K562 (cell line): ENCODE measurements around the gene MRGPRD. TPM values are rescaled to one million over a fixed set of nuclear protein-coding genes. Genes with fewer than 3 reads are reported as not detected.

ENCODE experiments used
- ATAC-seq: fragments of 200-7000 bp; cut with Tn5 transposase; 3 replicates; pipeline ENCODE4 v1.9.1; 2020; ENCODE audit warnings: moderate library complexity
- BruUV-seq: library from RNA; stranded (reverse); fragments of 400-500 nt; replicated peaks from 2 replicates; lab custom pipeline; 2021; lab: Mats Ljungman, UMichigan
- CTCF ChIA-PET: fragments of 300-600 bp; formaldehyde crosslinking; extraction: SDS; loops from one replicate; lab custom pipeline; 2021; ENCODE audit warnings: low intra/inter-chr PET ratio; lab: Yijun Ruan, JAX
- POLR2A ChIA-PET: fragments of 300-600, 350-650 bp; sonication (Branson Sonifier 250); formaldehyde crosslinking; extraction: SDS; loops from one replicate; lab custom pipeline; 2021; ENCODE audit warnings: antibody characterized with exemption, inconsistent platforms; lab: Yijun Ruan, JAX
- DNase-seq, 4 experiments: peaks; one replicate each; pipeline versions ENCODE4 v3.0.0 to v3.0.0-alpha.2; 2011 to 2018; ENCODE audit warnings: low spot score in 3 of 4, mixed read lengths in 3 of 4; ENCODE audit errors: extremely low read depth in 1 of 4
- FAIRE-seq: peaks from 2 replicates; lab custom pipeline; 2011; peaks lifted over from hg19 to GRCh38; lab: Jason Lieb, UNC
- H2AFZ ChIP-seq: 2 replicates; pipeline ENCODE4 v1.6.0; 2011; ENCODE audit warnings: low read depth, low read length, control low read depth, inconsistent platforms
- H3K27ac ChIP-seq: fragments of 200-600 bp; 3 replicates; pipeline ENCODE4 v1.8.0; 2011; ENCODE audit warnings: low read depth, mild to moderate bottlenecking, control low read depth, inconsistent platforms, low read length, moderate library complexity, mixed read lengths; ENCODE audit errors: extremely low read depth
- H3K27me3 ChIP-seq, 2 experiments: fragments of 300-600 bp in 1 of 2; 2 replicates in 1 of 2; 3 replicates in 1 of 2; pipeline versions ENCODE4 v1.6.0 to v1.8.0; 2011; ENCODE audit warnings: inconsistent platforms in 2 of 2, low read length in 2 of 2, mild to moderate bottlenecking in 1 of 2, mixed read lengths in 1 of 2, moderate library complexity in 1 of 2; ENCODE audit not compliant: control insufficient read depth in 2 of 2, insufficient read depth in 2 of 2
- H3K36me3 ChIP-seq: fragments of 300-600 bp; 3 replicates; pipeline ENCODE4 v1.8.0; 2011; ENCODE audit warnings: mild to moderate bottlenecking, low read length, inconsistent platforms; ENCODE audit not compliant: control insufficient read depth, insufficient read depth
- H3K4me1 ChIP-seq, 2 experiments: fragments of 200-600 bp in 1 of 2; replicated peaks in 1 of 2; 2 replicates in 1 of 2; 3 replicates in 1 of 2; pipeline versions ENCODE4 v1.5.1 to v1.8.0; 2011; ENCODE audit warnings: inconsistent platforms in 2 of 2, low read length in 2 of 2, mild to moderate bottlenecking in 1 of 2, mixed read lengths in 1 of 2, moderate library complexity in 1 of 2; ENCODE audit not compliant: control insufficient read depth in 2 of 2, insufficient read depth in 2 of 2
- H3K4me2 ChIP-seq: 2 replicates; pipeline ENCODE4 v1.6.1; 2011; ENCODE audit warnings: low read length, control low read depth, inconsistent platforms, mixed read lengths; ENCODE audit not compliant: insufficient read depth
- H3K4me3 ChIP-seq: fragments of 200-600 bp; sonication (generic), shearing (Covaris generic); 2 replicates; pipeline ENCODE4 v1.5.1; 2016; ENCODE audit warnings: control low read depth, inconsistent platforms
- H3K79me2 ChIP-seq: fragments of 200-600 bp; 3 replicates; pipeline ENCODE4 v1.8.0; 2011; ENCODE audit warnings: low read length, inconsistent platforms; ENCODE audit not compliant: control insufficient read depth, insufficient read depth
- H3K9ac ChIP-seq, 2 experiments: 2 replicates each; pipeline versions ENCODE4 v1.6.0 to v1.6.1; 2011; ENCODE audit warnings: low read depth in 2 of 2, low read length in 2 of 2, control low read depth in 1 of 2, inconsistent platforms in 1 of 2, mild to moderate bottlenecking in 1 of 2, mixed read lengths in 1 of 2; ENCODE audit not compliant: insufficient read depth in 1 of 2
- H3K9me1 ChIP-seq: one replicate; pipeline ENCODE4 v1.6.0; 2011; ENCODE audit warnings: inconsistent platforms, mild to moderate bottlenecking, low read length, moderate library complexity; ENCODE audit not compliant: control insufficient read depth, insufficient read depth
- H3K9me3 ChIP-seq: replicated peaks from 2 replicates; pipeline ENCODE4 v1.5.1; 2011; ENCODE audit warnings: low read depth, low read length, inconsistent platforms; ENCODE audit not compliant: control insufficient read depth, insufficient read depth
- H4K20me1 ChIP-seq: replicated peaks from 2 replicates; pipeline ENCODE4 v1.6.1; 2011; ENCODE audit warnings: low read length, inconsistent platforms, mixed read lengths; ENCODE audit not compliant: control insufficient read depth, insufficient read depth
- ETV1 ChIP-seq: fragments of 450-650 bp; conservative IDR thresholded peaks from 2 replicates; pipeline ENCODE4 v1.6.1; 2016; ENCODE audit warnings: missing genetic modification characterization, control low read depth, low read depth, missing compliant biosample characterization
- SRSF3 ChIP-seq: fragments of 200-400 bp; formaldehyde crosslinking; IDR thresholded peaks from 2 replicates; pipeline ENCODE4 v1.6.1; 2016; ENCODE audit warnings: mild to moderate bottlenecking, low read length, moderate library complexity; ENCODE audit not compliant: insufficient read depth
- XRCC3 ChIP-seq: fragments of 450-650 bp; IDR thresholded peaks from 2 replicates; pipeline ENCODE4 v1.6.1; 2017; ENCODE audit warnings: mild to moderate bottlenecking, moderate library complexity
- ZBED1 ChIP-seq: IDR thresholded peaks from 2 replicates; pipeline ENCODE4 v1.6.1; 2014
- ZFX ChIP-seq: sonication (generic); formaldehyde crosslinking; IDR thresholded peaks from 2 replicates; pipeline ENCODE4 v1.8.0; 2022; ENCODE audit warnings: mild to moderate bottlenecking, missing genetic modification reagents, moderate library complexity
- ZNF57 ChIP-seq: fragments of 450-650 bp; formaldehyde crosslinking; IDR thresholded peaks from 2 replicates; pipeline ENCODE4 v1.4.0; 2020; ENCODE audit warnings: mild to moderate bottlenecking, moderate library complexity
- WGBS: fragments of 100-300 bp; shearing (Covaris generic); methylation state at CpG from one replicate; pipeline ENCODE4 v1.1.6; 2016; ENCODE audit warnings: low coverage, mixed read lengths; ENCODE audit not compliant: insufficient coverage; ENCODE audit errors: missing lambda C conversion rate; 5-methylcytosine and 5-hydroxymethylcytosine counted together
- in situ Hi-C: fragments of 300-500 bp; cut with MboI; formaldehyde crosslinking; loops from 4 replicates; pipeline ENCODE4 v1.15.0; 2018; ENCODE audit warnings: inconsistent platforms, mixed read lengths
- intact Hi-C: fragments of 100-400 bp; cut with micrococcal nuclease; formaldehyde crosslinking; loops from 2 replicates; pipeline ENCODE4 v1.14.2; 2022
- polyA plus RNA-seq, 8 experiments: library from polyadenylated mRNA; depleted of rRNA in 4 of 8; stranded (reverse) in 5 of 8; unstranded in 3 of 8; fragments of >200 nt; fragmentation: Nextera tagmentation in 2 of 8; fragmentation: Illumina TruSeq in 1 of 8; extraction: Ambion mirVana in 2 of 8; extraction: Trizol in 1 of 8; gene quantifications; 2 replicates each; pipeline versions ENCODE4 v1.2.1 to v1.2.3, GENCODE V29; 2011 to 2014; ENCODE audit warnings: inconsistent platforms in 1 of 8, missing spikeins in 1 of 8
- total RNA-seq, 7 experiments: library from RNA; depleted of rRNA in 6 of 7; stranded (reverse); fragments of >200 nt in 6 of 7; fragmentation: Illumina TruSeq in 2 of 7; extraction: Trizol in 2 of 7; gene quantifications; 2 replicates each; pipeline versions ENCODE4 v1.2.1 to v1.2.3, GENCODE V29; 2011 to 2021; ENCODE audit warnings: low replicate concordance in 1 of 7
- TF ChIP-seq, protein P1 (sequence below): fragments of 250-450 bp; sonication (Bioruptor Pico); IDR thresholded peaks from 2 replicates; pipeline ENCODE4 v1.8.0; 2021; ENCODE audit warnings: mild to moderate bottlenecking, moderate library complexity
- TF ChIP-seq, protein P2 (sequence below): fragments of 250-450 bp; sonication (Bioruptor Pico); IDR thresholded peaks from 2 replicates; pipeline ENCODE4 v1.4.0; 2020; ENCODE audit warnings: mild to moderate bottlenecking, moderate library complexity
- TF ChIP-seq, protein P3 (sequence below): fragments of 450-650 bp; formaldehyde crosslinking; IDR thresholded peaks from 2 replicates; pipeline ENCODE4 v1.4.0; 2022; ENCODE audit warnings: mild to moderate bottlenecking, moderate library complexity

Gene MRGPRD
- total and polyA plus RNA-seq, 9 of the 15 experiments (the other 6 are each of a cell fraction or from before 2014, with no cell fraction given) = not detected

DNA sequence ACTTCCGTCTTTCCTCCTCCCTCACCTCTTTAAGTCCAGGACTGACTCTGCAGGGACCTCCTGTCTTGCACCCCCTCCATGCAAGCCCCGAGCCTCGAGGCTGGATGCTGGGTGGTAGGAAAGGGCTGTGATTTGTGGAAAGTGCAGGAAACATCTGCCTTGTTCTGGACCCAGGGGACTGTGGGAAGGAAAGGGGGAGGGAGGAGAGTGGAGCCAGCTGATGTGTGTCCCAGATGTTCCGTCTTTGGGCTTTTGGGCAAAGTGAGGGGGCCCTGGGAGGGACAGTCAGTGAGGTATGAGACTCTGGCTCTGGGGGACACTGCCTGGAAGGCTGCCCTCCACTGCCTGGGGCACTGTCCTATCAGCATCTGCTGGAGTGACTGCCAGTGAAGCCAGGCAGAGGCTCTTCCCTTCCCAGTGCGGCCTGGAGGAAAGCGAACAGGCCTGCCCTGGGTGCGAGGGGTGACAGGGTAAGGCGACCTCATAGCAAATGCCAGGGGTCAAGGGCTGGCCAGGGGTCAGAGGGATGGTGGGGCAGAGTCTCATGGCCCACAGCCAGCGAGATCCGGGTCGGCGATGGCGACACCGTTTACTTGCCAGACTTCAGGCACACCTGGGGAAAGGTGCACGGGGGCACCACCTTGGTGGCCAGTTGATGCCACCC, 1.7 kb downstream of the MRGPRD start:
- H2AFZ ChIP-seq = no peak overlapping the region
- H3K27me3 ChIP-seq = peaks cover 25 to 36% of the 10 kb centered on the region in 2 experiments
- WGBS = 3% methylated on average over 13 of the region's 15 CpGs
- DNase-seq (no peak), FAIRE-seq (no peak), ATAC-seq (no peak)
- no peak overlapping the region for H3K4me2 ChIP-seq
- H3K9ac ChIP-seq = no peak overlapping the region
- TF ChIP-seq ZBED1 (no peak), ZNF57 (CRISPR knock-in tag) (no peak), SRSF3 (no peak), XRCC3 (no peak), ZFX (no peak), ETV1 (tag) (no peak)
- TF ChIP-seq, protein P1, sequence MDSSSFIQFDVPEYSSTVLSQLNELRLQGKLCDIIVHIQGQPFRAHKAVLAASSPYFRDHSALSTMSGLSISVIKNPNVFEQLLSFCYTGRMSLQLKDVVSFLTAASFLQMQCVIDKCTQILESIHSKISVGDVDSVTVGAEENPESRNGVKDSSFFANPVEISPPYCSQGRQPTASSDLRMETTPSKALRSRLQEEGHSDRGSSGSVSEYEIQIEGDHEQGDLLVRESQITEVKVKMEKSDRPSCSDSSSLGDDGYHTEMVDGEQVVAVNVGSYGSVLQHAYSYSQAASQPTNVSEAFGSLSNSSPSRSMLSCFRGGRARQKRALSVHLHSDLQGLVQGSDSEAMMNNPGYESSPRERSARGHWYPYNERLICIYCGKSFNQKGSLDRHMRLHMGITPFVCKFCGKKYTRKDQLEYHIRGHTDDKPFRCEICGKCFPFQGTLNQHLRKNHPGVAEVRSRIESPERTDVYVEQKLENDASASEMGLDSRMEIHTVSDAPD = no peak
- TF ChIP-seq, protein P2, sequence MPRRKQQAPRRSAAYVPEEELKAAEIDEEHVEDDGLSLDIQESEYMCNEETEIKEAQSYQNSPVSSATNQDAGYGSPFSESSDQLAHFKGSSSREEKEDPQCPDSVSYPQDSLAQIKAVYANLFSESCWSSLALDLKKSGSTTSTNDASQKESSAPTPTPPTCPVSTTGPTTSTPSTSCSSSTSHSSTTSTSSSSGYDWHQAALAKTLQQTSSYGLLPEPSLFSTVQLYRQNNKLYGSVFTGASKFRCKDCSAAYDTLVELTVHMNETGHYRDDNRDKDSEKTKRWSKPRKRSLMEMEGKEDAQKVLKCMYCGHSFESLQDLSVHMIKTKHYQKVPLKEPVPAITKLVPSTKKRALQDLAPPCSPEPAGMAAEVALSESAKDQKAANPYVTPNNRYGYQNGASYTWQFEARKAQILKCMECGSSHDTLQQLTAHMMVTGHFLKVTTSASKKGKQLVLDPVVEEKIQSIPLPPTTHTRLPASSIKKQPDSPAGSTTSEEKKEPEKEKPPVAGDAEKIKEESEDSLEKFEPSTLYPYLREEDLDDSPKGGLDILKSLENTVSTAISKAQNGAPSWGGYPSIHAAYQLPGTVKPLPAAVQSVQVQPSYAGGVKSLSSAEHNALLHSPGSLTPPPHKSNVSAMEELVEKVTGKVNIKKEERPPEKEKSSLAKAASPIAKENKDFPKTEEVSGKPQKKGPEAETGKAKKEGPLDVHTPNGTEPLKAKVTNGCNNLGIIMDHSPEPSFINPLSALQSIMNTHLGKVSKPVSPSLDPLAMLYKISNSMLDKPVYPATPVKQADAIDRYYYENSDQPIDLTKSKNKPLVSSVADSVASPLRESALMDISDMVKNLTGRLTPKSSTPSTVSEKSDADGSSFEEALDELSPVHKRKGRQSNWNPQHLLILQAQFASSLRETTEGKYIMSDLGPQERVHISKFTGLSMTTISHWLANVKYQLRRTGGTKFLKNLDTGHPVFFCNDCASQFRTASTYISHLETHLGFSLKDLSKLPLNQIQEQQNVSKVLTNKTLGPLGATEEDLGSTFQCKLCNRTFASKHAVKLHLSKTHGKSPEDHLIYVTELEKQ = no peak
- TF ChIP-seq, protein P3, sequence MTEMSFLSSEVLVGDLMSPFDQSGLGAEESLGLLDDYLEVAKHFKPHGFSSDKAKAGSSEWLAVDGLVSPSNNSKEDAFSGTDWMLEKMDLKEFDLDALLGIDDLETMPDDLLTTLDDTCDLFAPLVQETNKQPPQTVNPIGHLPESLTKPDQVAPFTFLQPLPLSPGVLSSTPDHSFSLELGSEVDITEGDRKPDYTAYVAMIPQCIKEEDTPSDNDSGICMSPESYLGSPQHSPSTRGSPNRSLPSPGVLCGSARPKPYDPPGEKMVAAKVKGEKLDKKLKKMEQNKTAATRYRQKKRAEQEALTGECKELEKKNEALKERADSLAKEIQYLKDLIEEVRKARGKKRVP (CRISPR knock-in tag) = no peak
- H3K9me3 ChIP-seq = 0 out of 2 replicates have a peak, but pooled peaks cover 2% of the 10 kb centered on the region
- no peaks in the 10 kb centered on the region for H3K9me1 ChIP-seq
- intact Hi-C loops = no loop called here
- H4K20me1 ChIP-seq = no peaks in the 10 kb centered on the region
- H3K36me3 ChIP-seq = no peaks in the 10 kb centered on the region
- no TSS peak for BruUV-seq
- no peaks in the 10 kb centered on the region for H3K79me2 ChIP-seq
- peaks cover 5 to 15% of the 10 kb centered on the region in 2 experiments; a peak in 3 of 5 replicates for H3K4me1 ChIP-seq
- POLR2A ChIA-PET = interaction anchor here (0.6 to 0.8 kb wide), 2 partner anchors 13 to 266 kb away, joined by 3 read pairs; no protein-coding TSS in a partner anchor
- H3K4me3 ChIP-seq = no peak overlapping the region
- no peak overlapping the region for H3K27ac ChIP-seq
- CTCF ChIA-PET = interaction anchor here (0.6 kb wide), 1 partner anchor 449 kb away, joined by 4 read pairs; no protein-coding TSS in a partner anchor
- in situ Hi-C loops = no loop called here
